ENCODE data around the gene TENM3. TPM values are rescaled to one million over a fixed set of nuclear protein-coding genes. Genes with fewer than 3 reads are reported as not detected.

TENM3 gene
- total RNA-seq, 4 donors from 2014 or later = 0.69 to 8.2 (median 2.3) TPM

GRCh38 chr4:182251116-182251515 is 7.9 kb downstream of the TENM3 start:
- intact Hi-C loops (cut with DNase I; ENCODE audit: low total_unique reads) = no loop called here
- no peak overlapping the region for H3K4me3 ChIP-seq (ENCODE audit: low read depth, poor library complexity, severe bottlenecking)
- peak in 1 of 2 donors; percentile 54 for DNase-seq (ENCODE audit: low spot score in 2 of 2)
- TF ChIP-seq CTCF (IDR thresholded peaks at IDR 0.05) = no peak
- no peak for TF ChIP-seq POLR2A (IDR thresholded peaks at IDR 0.05)
- WGBS, 2 donors = 94 to 96% methylated on average over 8 of the region's 8 CpGs

GRCh38 chr4:182252220-182252619 is 9.0 kb downstream of the TENM3 start:
- no peak overlapping the region for H3K4me3 ChIP-seq (ENCODE audit: low read depth, poor library complexity, severe bottlenecking)
- no peak for DNase-seq (ENCODE audit: low spot score in 2 of 2)
- intact Hi-C loops (cut with DNase I; ENCODE audit: low total_unique reads) = no loop called here
- WGBS, 2 donors = 72 to 81% methylated on average over 4 of the region's 4 CpGs
- no peak for TF ChIP-seq POLR2A (IDR thresholded peaks at IDR 0.05)
- TF ChIP-seq CTCF (IDR thresholded peaks at IDR 0.05) = no peak

GRCh38 chr4:182254026-182254780 is 11.0 kb downstream of the TENM3 start:
- H3K4me3 ChIP-seq (ENCODE audit: low read depth, poor library complexity, severe bottlenecking) = no peak overlapping the region
- TF ChIP-seq POLR2A (IDR thresholded peaks at IDR 0.05) (no peak), CTCF (IDR thresholded peaks at IDR 0.05) (no peak)
- WGBS, 2 donors = 84% methylated on average over 10 of the region's 10 CpGs
- DNase-seq (ENCODE audit: low spot score in 2 of 2) = no peak
- intact Hi-C loops (cut with DNase I; ENCODE audit: low total_unique reads) = no loop called here

- 54 to 58% methylated on average over 8 of the region's 8 CpGs for WGBS, 2 donors
- intact Hi-C loops (cut with DNase I; ENCODE audit: low total_unique reads) = no loop called here
- no peak overlapping the region for H3K4me3 ChIP-seq (ENCODE audit: low read depth, poor library complexity, severe bottlenecking)
- DNase-seq (ENCODE audit: low spot score in 2 of 2) = no peak
- TF ChIP-seq POLR2A (IDR thresholded peaks at IDR 0.05) = no peak
- TF ChIP-seq CTCF (IDR thresholded peaks at IDR 0.05) = no peak
Observed at GRCh38 chr4:182255441-182256190, 12.4 kb downstream of the TENM3 start.

GRCh38 chr4:182257016-182257415 is 13.8 kb downstream of the TENM3 start:
- peak in 1 of 2 donors; percentile 14 for DNase-seq (ENCODE audit: low spot score in 2 of 2)
- 84 to 91% methylated on average over 3 of the region's 3 CpGs for WGBS, 2 donors
- H3K4me3 ChIP-seq (ENCODE audit: low read depth, poor library complexity, severe bottlenecking) = no peak overlapping the region
- intact Hi-C loops (cut with DNase I; ENCODE audit: low total_unique reads) = no loop called here
- TF ChIP-seq POLR2A (IDR thresholded peaks at IDR 0.05) (no peak), CTCF (IDR thresholded peaks at IDR 0.05) (no peak)

All from lower leg skin (tissue), 4 donors.